Activated naive CD8-positive, alpha-beta T cell treated with anti-CD3 and anti-CD28 coated beads, Interleukin-2, amount 50 U/mL, for 24 hours (primary cell): ENCODE data around the gene AMY1C.
A peak's percentile ranks its signal among the peaks of the same experiment; 100 is the strongest.
"Not testable (repeated sequence)": the region's sequence is repeated elsewhere in the genome, so short reads cannot be mapped to it uniquely, and the experiment has no call there.

Experiments
- ATAC-seq: fragments of 150-1000 bp; cut with Tn5 transposase; one replicate; pipeline ENCODE4 v1.10.0; 2021
- DNase-seq: peaks from one replicate; pipeline ENCODE4 v3.0.0; 2021
- H3K27ac Mint-ChIP-seq: one replicate; pipeline ENCODE4 v1.8.0; 2021; ENCODE audit warnings: mild to moderate bottlenecking, mixed read lengths
- H3K27me3 Mint-ChIP-seq: one replicate; pipeline ENCODE4 v1.8.0; 2021; ENCODE audit warnings: mixed read lengths
- H3K36me3 Mint-ChIP-seq: one replicate; pipeline ENCODE4 v1.8.0; 2021; ENCODE audit warnings: low read depth, mixed read lengths
- H3K4me1 Mint-ChIP-seq: one replicate; pipeline ENCODE4 v1.8.0; 2021; ENCODE audit warnings: mixed read lengths
- H3K4me3 Mint-ChIP-seq: one replicate; pipeline ENCODE4 v1.8.0; 2021; ENCODE audit warnings: mild to moderate bottlenecking, moderate library complexity, mixed read lengths
- H3K9me3 Mint-ChIP-seq: one replicate; pipeline ENCODE4 v1.8.0; 2021; ENCODE audit warnings: mixed read lengths

AMY1C gene

GRCh38 chr1:103749598-103749997, at the start of gene AMY1C:
Gene AMY1C (plus strand): TSS chr1:103749898. CDS start chr1:103750470, 572 bp downstream.
- not testable (repeated sequence) for H3K4me3 Mint-ChIP-seq, H3K4me1 Mint-ChIP-seq, H3K27me3 Mint-ChIP-seq

DNA sequence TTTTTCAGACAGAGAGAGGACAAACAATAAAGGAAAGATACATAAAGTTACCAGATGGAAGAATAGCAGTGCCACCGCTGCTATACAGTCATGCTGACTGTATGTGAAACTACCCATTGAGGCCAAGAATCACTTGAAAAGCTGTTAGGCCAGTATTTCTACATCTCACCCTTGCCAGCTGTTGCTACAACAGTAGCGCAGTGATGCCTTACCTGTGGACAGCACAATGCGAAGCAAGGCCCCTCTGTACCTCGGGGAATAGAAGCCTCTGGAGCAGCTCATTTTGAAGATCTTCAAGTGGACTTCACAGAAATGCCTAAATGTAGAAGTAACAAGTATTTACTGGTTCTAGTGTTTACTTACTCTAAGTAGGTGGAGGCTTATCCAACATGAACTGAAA, 49.0 kb upstream of the AMY1C start:
- not testable (repeated sequence) for DNase-seq, H3K27me3 Mint-ChIP-seq, H3K4me3 Mint-ChIP-seq, H3K27ac Mint-ChIP-seq, H3K9me3 Mint-ChIP-seq, H3K4me1 Mint-ChIP-seq, H3K36me3 Mint-ChIP-seq
- peak; percentile 6 for ATAC-seq

More at GRCh38 chr1:103749598-103749997, at the start of gene AMY1C:
- not testable (repeated sequence) for H3K9me3 Mint-ChIP-seq, H3K36me3 Mint-ChIP-seq, DNase-seq, ATAC-seq, H3K27ac Mint-ChIP-seq

DNA sequence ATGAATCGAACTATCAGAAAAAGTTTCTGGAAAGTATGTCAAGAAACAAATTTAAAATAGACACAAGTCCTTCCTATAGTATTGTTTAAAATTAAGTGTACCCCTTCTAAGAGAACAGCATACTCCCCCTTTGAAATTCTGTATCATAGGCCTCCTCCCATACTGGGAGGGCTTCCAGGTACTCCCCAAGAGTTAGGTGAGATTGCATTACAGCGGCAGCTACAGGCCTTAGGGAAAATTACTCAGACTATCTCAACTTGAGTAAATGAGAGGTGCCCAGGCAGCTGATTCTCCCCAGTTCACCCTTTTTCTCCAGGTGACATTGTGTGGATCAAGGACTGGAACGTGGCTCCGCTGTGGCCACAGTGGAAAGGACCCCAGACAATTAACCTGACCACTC, 48.4 kb upstream of the AMY1C start:
- H3K4me3 Mint-ChIP-seq, DNase-seq, H3K27ac Mint-ChIP-seq, H3K4me1 Mint-ChIP-seq, ATAC-seq, H3K9me3 Mint-ChIP-seq, H3K27me3 Mint-ChIP-seq, H3K36me3 Mint-ChIP-seq: not testable (repeated sequence)

DNA sequence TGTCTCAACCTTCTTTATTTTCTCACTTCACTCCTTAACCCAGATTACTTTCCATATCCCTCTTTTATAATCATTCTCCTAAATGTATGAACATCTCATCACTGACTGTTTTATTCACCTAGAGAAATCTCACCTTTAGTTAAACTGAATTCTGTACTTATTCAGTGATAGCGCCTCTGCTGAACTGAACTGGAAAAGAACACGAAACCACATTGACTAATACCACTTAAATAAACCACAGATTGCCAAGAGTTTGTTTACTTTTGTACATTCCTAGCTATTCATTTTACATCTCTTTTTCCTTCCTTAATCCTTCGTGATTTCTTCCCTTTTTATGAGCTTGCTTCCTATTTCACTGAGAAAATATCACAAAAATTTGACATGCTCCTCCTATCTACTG, 42.0 kb upstream of the AMY1C start:
- not testable (repeated sequence) for ATAC-seq, H3K9me3 Mint-ChIP-seq, H3K4me3 Mint-ChIP-seq, H3K36me3 Mint-ChIP-seq, H3K27me3 Mint-ChIP-seq, H3K4me1 Mint-ChIP-seq, DNase-seq, H3K27ac Mint-ChIP-seq

DNA sequence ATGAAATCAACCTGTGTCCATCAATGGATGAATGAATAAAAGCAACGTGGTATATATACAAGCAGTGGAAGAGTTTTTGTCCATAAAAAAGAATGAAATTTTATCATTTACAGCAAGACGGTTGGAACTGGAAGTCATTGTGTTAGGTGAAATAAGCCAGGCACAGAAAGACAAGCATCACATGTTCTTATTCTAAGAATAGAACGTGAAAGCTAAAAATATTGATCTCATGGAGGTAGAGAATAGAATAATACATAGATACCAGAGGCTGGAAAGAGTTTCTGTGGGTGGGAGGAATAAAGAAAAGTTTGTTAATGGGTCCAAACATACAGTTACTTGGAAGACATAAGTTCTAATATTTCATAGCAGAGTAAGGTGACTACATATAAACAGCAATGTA, 39.3 kb upstream of the AMY1C start:
- ATAC-seq, H3K36me3 Mint-ChIP-seq, H3K4me1 Mint-ChIP-seq, H3K4me3 Mint-ChIP-seq, H3K27me3 Mint-ChIP-seq, H3K9me3 Mint-ChIP-seq, H3K27ac Mint-ChIP-seq, DNase-seq: not testable (repeated sequence)

- not testable (repeated sequence) for ATAC-seq, H3K36me3 Mint-ChIP-seq, H3K9me3 Mint-ChIP-seq, H3K4me3 Mint-ChIP-seq, H3K4me1 Mint-ChIP-seq, H3K27me3 Mint-ChIP-seq, DNase-seq, H3K27ac Mint-ChIP-seq
These were observed 32.3 kb upstream of the AMY1C start for GRCh38 chr1:103717404-103717803.

GRCh38 chr1:103721473-103721872, 28.2 kb upstream of the AMY1C start:
- H3K4me1 Mint-ChIP-seq, DNase-seq, H3K27me3 Mint-ChIP-seq, H3K36me3 Mint-ChIP-seq, H3K9me3 Mint-ChIP-seq, ATAC-seq, H3K4me3 Mint-ChIP-seq, H3K27ac Mint-ChIP-seq: not testable (repeated sequence)

DNA sequence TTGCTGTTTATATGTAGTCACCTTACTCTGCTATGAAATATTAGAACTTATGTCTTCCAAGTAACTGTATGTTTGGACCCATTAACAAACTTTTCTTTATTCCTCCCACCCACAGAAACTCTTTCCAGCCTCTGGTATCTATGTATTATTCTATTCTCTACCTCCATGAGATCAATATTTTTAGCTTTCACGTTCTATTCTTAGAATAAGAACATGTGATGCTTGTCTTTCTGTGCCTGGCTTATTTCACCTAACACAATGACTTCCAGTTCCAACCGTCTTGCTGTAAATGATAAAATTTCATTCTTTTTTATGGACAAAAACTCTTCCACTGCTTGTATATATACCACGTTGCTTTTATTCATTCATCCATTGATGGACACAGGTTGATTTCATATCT, 14.4 kb upstream of the AMY1C start:
- not testable (repeated sequence) for H3K4me3 Mint-ChIP-seq, H3K4me1 Mint-ChIP-seq, H3K27ac Mint-ChIP-seq, H3K27me3 Mint-ChIP-seq, H3K9me3 Mint-ChIP-seq, H3K36me3 Mint-ChIP-seq, DNase-seq, ATAC-seq

DNA sequence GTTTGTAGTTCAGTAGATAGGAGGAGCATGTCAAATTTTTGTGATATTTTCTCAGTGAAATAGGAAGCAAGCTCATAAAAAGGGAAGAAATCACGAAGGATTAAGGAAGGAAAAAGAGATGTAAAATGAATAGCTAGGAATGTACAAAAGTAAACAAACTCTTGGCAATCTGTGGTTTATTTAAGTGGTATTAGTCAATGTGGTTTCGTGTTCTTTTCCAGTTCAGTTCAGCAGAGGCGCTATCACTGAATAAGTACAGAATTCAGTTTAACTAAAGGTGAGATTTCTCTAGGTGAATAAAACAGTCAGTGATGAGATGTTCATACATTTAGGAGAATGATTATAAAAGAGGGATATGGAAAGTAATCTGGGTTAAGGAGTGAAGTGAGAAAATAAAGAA, 11.7 kb upstream of the AMY1C start:
- H3K9me3 Mint-ChIP-seq, ATAC-seq, H3K4me3 Mint-ChIP-seq, DNase-seq, H3K36me3 Mint-ChIP-seq, H3K27ac Mint-ChIP-seq, H3K4me1 Mint-ChIP-seq, H3K27me3 Mint-ChIP-seq: not testable (repeated sequence)

GRCh38 chr1:103744449-103744848, 5.2 kb upstream of the AMY1C start:
- ATAC-seq, H3K4me3 Mint-ChIP-seq, H3K9me3 Mint-ChIP-seq, H3K4me1 Mint-ChIP-seq, DNase-seq, H3K36me3 Mint-ChIP-seq, H3K27me3 Mint-ChIP-seq, H3K27ac Mint-ChIP-seq: not testable (repeated sequence)

GRCh38 chr1:103745040-103745439, 4.7 kb upstream of the AMY1C start:
- H3K27ac Mint-ChIP-seq, H3K27me3 Mint-ChIP-seq, H3K4me1 Mint-ChIP-seq, ATAC-seq, DNase-seq, H3K4me3 Mint-ChIP-seq, H3K36me3 Mint-ChIP-seq, H3K9me3 Mint-ChIP-seq: not testable (repeated sequence)

DNA sequence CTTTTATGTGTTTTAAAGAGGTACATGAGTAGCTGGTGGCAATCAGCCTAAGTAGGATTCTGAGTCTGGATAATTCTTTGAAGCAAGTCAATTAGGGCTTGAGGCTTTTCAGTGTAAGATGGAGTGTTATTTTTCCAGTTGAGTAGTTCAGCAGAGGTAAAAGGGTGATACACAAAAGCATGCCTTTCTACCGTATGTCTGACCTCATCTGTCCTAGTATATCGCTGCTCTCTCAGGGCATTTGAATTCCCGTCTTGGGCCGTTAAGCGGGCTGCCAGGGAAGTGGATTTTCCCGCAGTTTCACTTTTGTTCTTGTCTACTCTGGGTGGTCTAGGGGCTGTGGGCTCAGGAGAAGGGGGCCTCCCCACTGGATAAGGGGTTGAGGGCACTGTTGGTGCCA, 1.4 kb upstream of the AMY1C start:
- not testable (repeated sequence) for H3K4me3 Mint-ChIP-seq, ATAC-seq, H3K27ac Mint-ChIP-seq, H3K27me3 Mint-ChIP-seq, DNase-seq, H3K9me3 Mint-ChIP-seq, H3K4me1 Mint-ChIP-seq, H3K36me3 Mint-ChIP-seq

GRCh38 chr1:103761896-103762295, 12.2 kb downstream of the AMY1C start:
- Mint-ChIP-seq H3K4me1 (no peaks in the 10 kb centered on the region), H3K4me3 (no peak overlapping the region), H3K9me3 (peaks cover 5% of the 10 kb centered on the region), H3K27me3 (no peaks in the 10 kb centered on the region), H3K27ac (no peak overlapping the region), H3K36me3 (no peaks in the 10 kb centered on the region)
- DNase-seq, result no peak
- no peak for ATAC-seq

DNA sequence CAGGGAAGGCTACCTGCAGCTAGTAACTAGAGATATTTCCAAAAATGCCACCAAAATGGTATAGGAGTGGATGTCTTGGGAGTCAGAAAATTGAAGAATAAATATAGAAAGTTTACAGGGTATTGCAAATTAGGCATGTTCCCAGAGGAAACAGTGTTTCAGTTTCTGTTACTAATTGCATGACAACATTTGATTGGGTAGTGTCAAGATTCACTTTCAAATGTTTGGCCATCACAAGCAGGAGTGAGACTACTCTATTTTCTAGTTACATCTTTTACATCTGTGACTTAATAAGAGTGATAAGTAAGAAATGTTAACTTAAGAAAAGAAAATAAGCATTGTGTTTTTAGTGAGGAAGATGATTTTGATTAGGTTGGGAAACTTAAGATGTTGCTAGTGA, 30.2 kb downstream of the AMY1C start:
- Mint-ChIP-seq H3K9me3 (peaks cover 4% of the 10 kb centered on the region), H3K4me1 (no peaks in the 10 kb centered on the region), H3K4me3 (no peak overlapping the region), H3K36me3 (no peaks in the 10 kb centered on the region), H3K27me3 (no peaks in the 10 kb centered on the region), H3K27ac (no peak overlapping the region)
- DNase-seq, result no peak
- ATAC-seq, result no peak

- H3K9me3 Mint-ChIP-seq, result peaks cover 4% of the 10 kb centered on the region
- DNase-seq, result no peak
- no peak overlapping the region for H3K4me3 Mint-ChIP-seq
- H3K4me1 Mint-ChIP-seq, result no peaks in the 10 kb centered on the region
- H3K36me3 Mint-ChIP-seq, result no peaks in the 10 kb centered on the region
- H3K27ac Mint-ChIP-seq, result no peak overlapping the region
- no peaks in the 10 kb centered on the region for H3K27me3 Mint-ChIP-seq
- no peak for ATAC-seq
These were observed 34.3 kb downstream of the AMY1C start for GRCh38 chr1:103783944-103784377.

DNA sequence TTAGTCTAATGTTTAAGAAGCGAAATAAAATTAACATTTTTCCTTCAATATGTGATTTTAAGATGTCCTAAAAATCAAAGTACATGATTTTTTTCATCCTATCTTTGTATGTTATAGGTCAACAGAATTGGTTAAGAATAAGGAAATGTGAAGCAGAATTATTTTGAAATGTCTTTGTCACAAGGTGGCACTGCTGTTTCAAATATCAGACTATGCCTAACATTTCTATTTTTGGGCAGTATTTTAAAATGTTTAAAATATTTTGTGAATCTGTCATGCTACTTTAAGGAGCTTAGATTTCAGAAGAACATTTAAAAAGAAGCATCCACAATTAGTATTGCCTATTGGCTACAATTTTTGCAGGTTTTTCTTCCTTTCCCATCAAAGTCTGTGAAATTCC, 38.7 kb downstream of the AMY1C start:
- no peaks in the 10 kb centered on the region for H3K4me1 Mint-ChIP-seq
- H3K36me3 Mint-ChIP-seq, result no peaks in the 10 kb centered on the region
- H3K4me3 Mint-ChIP-seq, result no peak overlapping the region
- ATAC-seq, result no peak
- H3K27me3 Mint-ChIP-seq, result no peaks in the 10 kb centered on the region
- peaks cover 4% of the 10 kb centered on the region for H3K9me3 Mint-ChIP-seq
- H3K27ac Mint-ChIP-seq, result no peak overlapping the region
- DNase-seq, result no peak
